Measurements from ENCODE around the gene P2RX4.
"Not testable (repeated sequence)": the region's sequence is repeated elsewhere in the genome, so short reads cannot be mapped to it uniquely, and the experiment has no call there.

P2RX4 gene

DNA sequence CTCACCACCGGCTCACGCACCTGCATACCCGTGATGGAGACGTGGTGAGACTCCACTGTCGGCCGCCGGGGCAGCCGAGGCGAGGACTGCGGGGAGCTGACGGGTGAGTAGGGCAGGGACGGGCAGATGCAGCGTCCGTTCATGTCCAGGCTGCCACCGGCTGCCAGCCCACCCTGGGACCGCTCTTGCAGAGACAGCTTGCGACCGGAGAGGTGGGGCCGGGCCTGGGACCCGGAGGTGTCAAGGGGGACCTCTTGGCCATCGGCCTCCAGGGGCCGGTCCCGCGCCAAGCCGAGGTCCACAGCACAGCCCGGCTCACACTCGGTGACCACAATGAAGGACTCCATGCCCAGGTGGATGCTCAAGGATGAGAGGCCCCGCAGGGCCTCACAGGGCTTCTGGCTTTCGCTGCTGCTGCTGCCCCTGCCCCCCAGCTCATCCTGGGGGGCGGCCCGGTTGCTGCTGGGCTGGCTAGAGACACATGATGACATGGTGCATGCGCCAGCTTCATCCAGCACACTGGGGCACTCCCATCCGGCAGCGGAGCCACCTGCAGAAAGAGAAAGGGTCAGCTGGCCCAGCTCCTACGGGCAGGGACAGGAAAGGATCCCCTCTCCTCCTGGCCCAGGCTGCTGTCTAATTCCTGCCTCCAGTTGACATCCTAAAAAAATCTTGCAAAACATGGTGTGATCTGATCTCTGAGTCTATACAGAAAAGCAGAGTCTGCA lies 64.3 kb downstream of the P2RX4 start:
- no peak overlapping the region for H3K4me3 ChIP-seq (ENCODE audit: low read depth, low read length)

DNA sequence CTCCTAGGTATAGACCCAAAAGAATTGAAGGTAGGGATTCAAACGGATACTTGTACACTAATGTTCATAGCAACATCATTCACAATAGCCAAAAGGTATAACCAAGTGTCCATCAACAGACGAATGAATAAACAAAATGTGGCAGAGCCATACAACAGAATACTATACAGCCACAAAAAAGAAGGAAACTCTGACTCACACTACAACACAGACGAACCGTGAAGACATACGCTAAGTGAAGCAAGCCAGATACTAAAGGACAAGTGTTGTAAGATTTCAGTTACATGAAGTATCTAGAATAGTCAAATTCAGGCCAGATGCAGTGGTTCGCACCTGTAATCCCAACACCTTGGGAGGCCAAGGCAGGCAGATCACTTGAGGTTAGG lies 67.4 kb downstream of the P2RX4 start:
- TF ChIP-seq MYC (IDR thresholded peaks at IDR 0.05; ENCODE audit: low read depth, low read length) (no peak), POLR2A (IDR thresholded peaks at IDR 0.05; ENCODE audit: extremely low read depth, insufficient read length) (no peak)
- TF ChIP-seq, protein P1, sequence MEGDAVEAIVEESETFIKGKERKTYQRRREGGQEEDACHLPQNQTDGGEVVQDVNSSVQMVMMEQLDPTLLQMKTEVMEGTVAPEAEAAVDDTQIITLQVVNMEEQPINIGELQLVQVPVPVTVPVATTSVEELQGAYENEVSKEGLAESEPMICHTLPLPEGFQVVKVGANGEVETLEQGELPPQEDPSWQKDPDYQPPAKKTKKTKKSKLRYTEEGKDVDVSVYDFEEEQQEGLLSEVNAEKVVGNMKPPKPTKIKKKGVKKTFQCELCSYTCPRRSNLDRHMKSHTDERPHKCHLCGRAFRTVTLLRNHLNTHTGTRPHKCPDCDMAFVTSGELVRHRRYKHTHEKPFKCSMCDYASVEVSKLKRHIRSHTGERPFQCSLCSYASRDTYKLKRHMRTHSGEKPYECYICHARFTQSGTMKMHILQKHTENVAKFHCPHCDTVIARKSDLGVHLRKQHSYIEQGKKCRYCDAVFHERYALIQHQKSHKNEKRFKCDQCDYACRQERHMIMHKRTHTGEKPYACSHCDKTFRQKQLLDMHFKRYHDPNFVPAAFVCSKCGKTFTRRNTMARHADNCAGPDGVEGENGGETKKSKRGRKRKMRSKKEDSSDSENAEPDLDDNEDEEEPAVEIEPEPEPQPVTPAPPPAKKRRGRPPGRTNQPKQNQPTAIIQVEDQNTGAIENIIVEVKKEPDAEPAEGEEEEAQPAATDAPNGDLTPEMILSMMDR (IDR thresholded peaks at IDR 0.05; ENCODE audit: low read depth, low read length): no peak
- TF ChIP-seq, protein P2, sequence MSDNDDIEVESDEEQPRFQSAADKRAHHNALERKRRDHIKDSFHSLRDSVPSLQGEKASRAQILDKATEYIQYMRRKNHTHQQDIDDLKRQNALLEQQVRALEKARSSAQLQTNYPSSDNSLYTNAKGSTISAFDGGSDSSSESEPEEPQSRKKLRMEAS (IDR thresholded peaks at IDR 0.05; ENCODE audit: low read depth, low read length): no peak
- no peak overlapping the region for H3K4me3 ChIP-seq (ENCODE audit: low read depth, low read length)
- DNase-seq (ENCODE audit: low read depth): no peak

More for the DNA sequence above, 64.3 kb downstream of the P2RX4 start:
- TF ChIP-seq, protein P2 (IDR thresholded peaks at IDR 0.05; ENCODE audit: low read depth, low read length): no peak
- no peak for TF ChIP-seq MYC (IDR thresholded peaks at IDR 0.05; ENCODE audit: low read depth, low read length)
- no peak for DNase-seq (ENCODE audit: low read depth)

DNA sequence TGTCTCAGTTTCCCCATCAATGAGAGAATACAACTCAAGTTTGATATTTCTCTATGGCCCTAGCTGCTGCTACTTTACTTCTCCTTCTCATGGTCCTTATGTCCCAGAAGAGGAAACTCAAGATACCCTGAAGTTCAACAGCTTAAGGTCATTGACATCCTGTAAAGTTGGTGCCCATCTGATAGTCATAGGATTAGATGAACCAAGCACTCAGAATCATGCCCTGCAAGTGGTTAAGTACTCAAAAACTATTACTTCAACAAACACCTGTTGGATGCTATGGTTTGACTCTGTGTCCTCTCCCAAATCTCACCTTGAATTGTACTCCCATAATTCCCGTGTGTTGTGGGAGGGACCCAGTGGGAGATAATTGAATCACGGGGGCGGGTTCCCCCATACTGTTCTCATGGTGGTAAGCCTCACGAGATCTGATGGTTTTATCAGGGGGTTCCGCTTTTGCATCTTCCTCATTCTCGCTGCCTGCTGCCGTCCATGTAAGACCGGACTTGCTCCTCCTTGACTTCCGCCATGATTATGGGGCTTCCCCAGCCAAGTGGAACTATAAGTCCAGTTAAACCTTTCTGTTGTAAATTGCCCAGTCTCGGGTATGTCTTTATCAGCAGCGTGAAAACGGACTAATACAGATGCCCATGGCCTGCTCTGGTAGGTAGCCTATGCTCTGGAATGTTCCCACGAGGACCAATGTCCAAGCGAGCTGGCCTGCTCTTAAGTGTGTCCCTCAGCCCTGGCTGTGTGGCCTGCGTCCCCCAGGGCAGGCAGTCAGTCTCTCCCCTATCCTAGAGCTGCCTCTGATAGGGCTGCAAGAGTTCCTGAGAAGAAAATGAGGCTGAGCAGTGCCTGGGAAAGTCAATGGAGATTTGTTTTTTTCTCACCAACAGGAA lies 68.5 kb downstream of the P2RX4 start:
- no peak for TF ChIP-seq MYC (IDR thresholded peaks at IDR 0.05; ENCODE audit: low read depth, low read length)
- TF ChIP-seq POLR2A (IDR thresholded peaks at IDR 0.05; ENCODE audit: extremely low read depth, insufficient read length): no peak
- TF ChIP-seq, protein P2 (IDR thresholded peaks at IDR 0.05; ENCODE audit: low read depth, low read length): no peak
- TF ChIP-seq, protein P1 (IDR thresholded peaks at IDR 0.05; ENCODE audit: low read depth, low read length): no peak
- no peak for DNase-seq (ENCODE audit: low read depth)
- H3K4me3 ChIP-seq (ENCODE audit: low read depth, low read length): no peak overlapping the region

DNA sequence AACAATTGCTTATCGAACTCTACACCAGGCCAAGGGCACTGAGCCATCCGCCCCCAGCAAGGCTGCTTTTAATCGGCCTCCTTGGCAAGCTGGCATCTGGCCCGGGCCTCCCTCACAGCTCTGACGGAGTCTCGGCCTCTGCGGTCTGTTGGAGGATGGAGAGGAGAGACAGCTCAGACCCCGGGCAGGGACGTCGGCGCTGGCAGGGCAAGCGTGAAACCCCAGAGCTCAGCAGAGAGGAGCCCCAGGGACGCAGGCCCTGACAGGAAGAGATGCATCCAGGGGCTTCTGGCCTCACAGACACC lies 69.1 kb downstream of the P2RX4 start:
- H3K4me3 ChIP-seq (ENCODE audit: low read depth, low read length): no peak overlapping the region
- TF ChIP-seq, protein P2 (IDR thresholded peaks at IDR 0.05; ENCODE audit: low read depth, low read length): no peak
- TF ChIP-seq MYC (IDR thresholded peaks at IDR 0.05; ENCODE audit: low read depth, low read length): no peak
- TF ChIP-seq, protein P1 (IDR thresholded peaks at IDR 0.05; ENCODE audit: low read depth, low read length): no peak
- no peak for TF ChIP-seq POLR2A (IDR thresholded peaks at IDR 0.05; ENCODE audit: extremely low read depth, insufficient read length)
- no peak for DNase-seq (ENCODE audit: low read depth)

DNA sequence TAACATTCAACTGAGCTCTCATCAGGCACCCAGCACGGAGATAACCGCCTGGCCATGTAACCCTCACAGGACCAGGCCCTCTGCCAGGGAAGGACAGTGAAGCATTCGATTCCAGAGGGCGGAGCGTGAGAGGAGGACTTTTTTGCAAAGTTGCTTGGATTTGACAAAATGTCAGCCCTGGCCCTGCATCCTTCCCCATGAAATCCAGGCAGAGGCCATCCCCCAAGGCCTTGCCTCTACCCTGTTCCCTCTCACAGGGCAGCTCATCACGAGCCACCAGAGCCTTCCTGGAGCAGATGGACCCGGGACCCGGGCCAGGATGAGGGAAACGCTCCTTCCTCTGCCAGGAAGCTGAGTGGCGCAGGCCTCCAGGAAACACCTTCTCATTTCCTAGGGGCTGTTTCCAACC lies 69.6 kb downstream of the P2RX4 start:
- no peak overlapping the region for H3K4me3 ChIP-seq (ENCODE audit: low read depth, low read length)
- DNase-seq (ENCODE audit: low read depth): no peak
- no peak for TF ChIP-seq MYC (IDR thresholded peaks at IDR 0.05; ENCODE audit: low read depth, low read length)
- TF ChIP-seq, protein P2 (IDR thresholded peaks at IDR 0.05; ENCODE audit: low read depth, low read length): no peak
- TF ChIP-seq, protein P1 (IDR thresholded peaks at IDR 0.05; ENCODE audit: low read depth, low read length): no peak
- no peak for TF ChIP-seq POLR2A (IDR thresholded peaks at IDR 0.05; ENCODE audit: extremely low read depth, insufficient read length)

DNA sequence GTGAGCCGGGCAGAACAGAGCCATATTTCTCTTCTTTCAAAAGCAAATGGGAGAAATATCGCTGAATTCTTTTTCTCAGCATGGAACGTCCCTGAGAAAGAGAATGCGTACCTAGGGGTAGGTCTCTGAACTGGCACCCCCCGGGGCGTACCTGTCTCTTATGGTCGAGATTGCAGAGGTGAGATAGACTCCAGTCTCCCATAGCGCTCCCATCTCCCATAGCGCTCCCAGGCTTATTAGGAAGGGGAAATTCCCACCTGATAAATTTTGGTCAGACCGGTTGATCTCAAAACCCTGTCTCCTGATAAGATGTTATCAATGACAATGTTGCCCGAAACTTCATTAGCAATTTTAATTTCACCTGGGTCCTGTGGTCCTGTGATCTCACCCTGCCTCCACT lies 70.6 kb downstream of the P2RX4 start:
- DNase-seq (ENCODE audit: low read depth): not testable (repeated sequence)

DNA sequence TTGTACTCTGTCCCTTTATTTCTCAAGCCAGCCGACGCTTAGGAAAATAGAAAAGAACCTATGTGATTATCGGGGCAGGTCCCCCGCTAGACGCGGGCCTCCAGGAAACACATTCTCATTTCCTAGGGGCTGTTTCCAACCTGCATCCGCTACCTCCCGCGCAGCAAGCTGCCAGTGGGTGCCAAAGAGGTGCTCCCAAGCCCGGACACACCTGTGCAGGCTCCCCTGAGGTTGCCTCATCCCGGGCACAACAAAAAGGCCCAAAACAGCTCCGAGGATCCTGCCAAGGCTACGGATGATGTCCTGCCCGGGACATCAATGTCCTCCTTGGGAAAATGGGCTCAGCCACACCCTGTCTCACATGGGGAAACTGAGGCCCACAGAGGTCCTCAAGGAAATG lies 71.2 kb downstream of the P2RX4 start:
- DNase-seq (ENCODE audit: low read depth); H3K4me3 ChIP-seq (ENCODE audit: low read depth, low read length): not testable (repeated sequence)

More for the DNA sequence above, 70.6 kb downstream of the P2RX4 start:
- H3K4me3 ChIP-seq (ENCODE audit: low read depth, low read length): not testable (repeated sequence)

Measured in NB4 (cell line).